Suprapubic skin (tissue), 4 donors: ENCODE results near the gene ABI3BP. TPM values are rescaled to one million over a fixed set of nuclear protein-coding genes. Genes with fewer than 3 reads are reported as not detected.

Experiments
- DNase-seq, 2 donors: peaks; one replicate each; pipeline ENCODE4 v3.0.0-alpha.2; 2019; ENCODE audit warnings: low spot score in 2 of 2
- H3K27ac ChIP-seq: fragments of 200-600 bp; sonication (generic); one replicate; pipeline ENCODE4 v1.5.1; 2019
- H3K27me3 ChIP-seq: fragments of 200-600 bp; sonication (generic); one replicate; pipeline ENCODE4 v1.5.1; 2019
- H3K36me3 ChIP-seq: fragments of 200-600 bp; sonication (generic); one replicate; pipeline ENCODE4 v1.5.1; 2019
- H3K4me1 ChIP-seq: fragments of 200-600 bp; sonication (generic); one replicate; pipeline ENCODE4 v1.5.1; 2019
- H3K4me3 ChIP-seq: fragments of 200-600 bp; sonication (generic); one replicate; pipeline ENCODE4 v1.5.1; 2019; ENCODE audit warnings: mild to moderate bottlenecking
- H3K9me3 ChIP-seq: fragments of 200-600 bp; sonication (generic); one replicate; pipeline ENCODE4 v1.5.1; 2019
- CTCF ChIP-seq, 2 donors: fragments of 200-600 bp in 1 of 2; fragments of 450-650 bp in 1 of 2; sonication (generic) in 1 of 2; IDR thresholded peaks; one replicate each; pipeline ENCODE4 v1.5.1; 2016 to 2019; ENCODE audit warnings: antibody characterized with exemption in 2 of 2, mild to moderate bottlenecking in 1 of 2, moderate library complexity in 1 of 2
- EP300 ChIP-seq: sonication (generic); formaldehyde crosslinking; IDR thresholded peaks from one replicate; pipeline ENCODE4 v1.6.1; 2017; ENCODE audit warnings: antibody characterized with exemption
- POLR2A ChIP-seq, 2 donors: fragments of 450-650 bp; IDR thresholded peaks; one replicate each; pipeline ENCODE4 v1.6.1; 2017; ENCODE audit warnings: antibody characterized with exemption in 2 of 2, mild to moderate bottlenecking in 2 of 2, moderate library complexity in 2 of 2
- POLR2AphosphoS5 ChIP-seq, 3 donors: sonication (generic); formaldehyde crosslinking; IDR thresholded peaks; one replicate each; pipeline ENCODE4 v1.6.1; 2017; ENCODE audit warnings: antibody characterized with exemption in 3 of 3
- WGBS: methylation state at CpG from one replicate; pipeline ENCODE4 v1.1.5; 2018; 5-methylcytosine and 5-hydroxymethylcytosine counted together
- total RNA-seq, 4 donors: library from RNA; depleted of rRNA; stranded (reverse); fragments of >200 nt; gene quantifications; one replicate each; pipeline ENCODE4 v1.1.0, GENCODE V29; 2016

Gene ABI3BP
- total RNA-seq, 4 donors from 2014 or later: 20.6 to 54.4 (median 38.4) TPM

- WGBS: 79% methylated on average over 3 of the region's 3 CpGs
- no peak overlapping the region for H3K27ac ChIP-seq
- DNase-seq: no peak
- H3K4me3 ChIP-seq: no peak overlapping the region
- peaks cover 8% of the 10 kb centered on the region for H3K9me3 ChIP-seq
- H3K36me3 ChIP-seq: peaks cover 10% of the 10 kb centered on the region
- no peak for TF ChIP-seq EP300
- no peak for TF ChIP-seq CTCF (IDR thresholded peaks at IDR 0.05)
- TF ChIP-seq POLR2A (IDR thresholded peaks at IDR 0.05): no peak
- TF ChIP-seq POLR2AphosphoS5 (IDR thresholded peaks at IDR 0.05): no peak
- H3K27me3 ChIP-seq: no peaks in the 10 kb centered on the region
- H3K4me1 ChIP-seq: no peaks in the 10 kb centered on the region
Observed at GRCh38 chr3:100783619-100784018, 209.6 kb downstream of the ABI3BP start.

- Histone ChIP-seq H3K27ac (no peak overlapping the region), H3K9me3 (peaks cover 8% of the 10 kb centered on the region), H3K36me3 (peaks cover 10% of the 10 kb centered on the region), H3K27me3 (no peaks in the 10 kb centered on the region), H3K4me1 (no peaks in the 10 kb centered on the region), H3K4me3 (no peak overlapping the region)
- WGBS: 34% methylated on average over 3 of the region's 3 CpGs
- no peak for DNase-seq
- no peak for TF ChIP-seq CTCF (IDR thresholded peaks at IDR 0.05)
- no peak for TF ChIP-seq EP300
- TF ChIP-seq POLR2AphosphoS5 (IDR thresholded peaks at IDR 0.05): no peak
- TF ChIP-seq POLR2A (IDR thresholded peaks at IDR 0.05): no peak
Observed at GRCh38 chr3:100782906-100783305, 210.3 kb downstream of the ABI3BP start.

GRCh38 chr3:100782348-100782747, 210.9 kb downstream of the ABI3BP start:
- Histone ChIP-seq H3K4me1 (no peaks in the 10 kb centered on the region), H3K36me3 (peaks cover 15% of the 10 kb centered on the region), H3K27me3 (no peaks in the 10 kb centered on the region), H3K9me3 (peaks cover 8% of the 10 kb centered on the region), H3K4me3 (no peak overlapping the region), H3K27ac (no peak overlapping the region)
- 34% methylated on average over 2 of the region's 2 CpGs for WGBS
- no peak for DNase-seq
- TF ChIP-seq POLR2AphosphoS5 (IDR thresholded peaks at IDR 0.05) (no peak), CTCF (IDR thresholded peaks at IDR 0.05) (no peak), POLR2A (IDR thresholded peaks at IDR 0.05) (no peak), EP300 (no peak)

GRCh38 chr3:100781301-100781700, 211.9 kb downstream of the ABI3BP start:
- H3K36me3 ChIP-seq: peaks cover 18% of the 10 kb centered on the region
- H3K4me3 ChIP-seq: no peak overlapping the region
- no peaks in the 10 kb centered on the region for H3K4me1 ChIP-seq
- 92% methylated on average over 2 of the region's 2 CpGs for WGBS
- no peak overlapping the region for H3K27ac ChIP-seq
- DNase-seq: no peak
- TF ChIP-seq POLR2AphosphoS5 (IDR thresholded peaks at IDR 0.05) (no peak), CTCF (IDR thresholded peaks at IDR 0.05) (no peak), POLR2A (IDR thresholded peaks at IDR 0.05) (no peak), EP300 (no peak)
- peaks cover 8% of the 10 kb centered on the region for H3K9me3 ChIP-seq
- H3K27me3 ChIP-seq: no peaks in the 10 kb centered on the region

- TF ChIP-seq POLR2AphosphoS5 (IDR thresholded peaks at IDR 0.05) (no peak), EP300 (no peak), CTCF (IDR thresholded peaks at IDR 0.05) (no peak), POLR2A (IDR thresholded peaks at IDR 0.05) (no peak)
- 77% methylated on average over 2 of the region's 2 CpGs for WGBS
- Histone ChIP-seq H3K27ac (no peak overlapping the region), H3K36me3 (peaks cover 11% of the 10 kb centered on the region), H3K27me3 (no peaks in the 10 kb centered on the region), H3K4me3 (no peak overlapping the region), H3K9me3 (no peaks in the 10 kb centered on the region), H3K4me1 (no peaks in the 10 kb centered on the region)
- DNase-seq: no peak
Observed at GRCh38 chr3:100780071-100780622, 213.1 kb downstream of the ABI3BP start.
